ENCODE data around the gene BLZF1. TPM values are rescaled to one million over a fixed set of nuclear protein-coding genes. Genes with fewer than 3 reads are reported as not detected.
"Not testable (repeated sequence)": the region's sequence is repeated elsewhere in the genome, so short reads cannot be mapped to it uniquely, and the experiment has no call there.

Gene BLZF1
- total and polyA plus RNA-seq, 10 of the 15 experiments (the other 5 are each of a cell fraction or from before 2014, with no cell fraction given): 5.1 to 11.9 (median 9.0) TPM

DNA sequence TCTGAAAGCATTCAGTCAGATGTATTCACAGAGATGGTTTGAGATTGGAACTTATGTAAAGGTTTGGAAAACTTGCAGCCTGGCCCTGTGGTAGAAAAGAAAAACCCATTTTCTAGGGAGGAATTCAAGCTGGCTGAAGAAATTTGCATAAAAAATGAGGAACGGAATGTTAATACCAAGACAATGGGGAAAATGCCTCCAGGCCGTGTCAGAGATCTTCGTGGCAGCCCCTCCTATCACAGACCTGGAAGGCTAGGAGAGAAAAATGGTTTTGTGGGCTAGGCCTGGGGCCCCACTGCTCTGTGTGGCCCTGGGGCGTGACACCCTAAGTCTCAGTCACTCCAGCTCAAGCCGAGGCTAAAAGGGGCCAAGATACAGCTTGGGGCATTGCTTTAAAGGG, 27.1 kb upstream of the BLZF1 start (continued):
- no peak for TF ChIP-seq PRDM15 (CRISPR knock-in tag; IDR thresholded peaks at IDR 0.05)
- TF ChIP-seq FOXK2 (IDR thresholded peaks at IDR 0.05): no peak

- BruUV-seq (replicated peaks); ATAC-seq; H2AFZ ChIP-seq (ENCODE audit: control insufficient read depth, low read depth, low read length); H3K9me3 ChIP-seq (replicated peaks; ENCODE audit: control insufficient read depth, insufficient read depth, low read length); POLR2A ChIA-PET; H3K27ac ChIP-seq (ENCODE audit: control insufficient read depth, insufficient read depth); H3K4me3 ChIP-seq; intact Hi-C loops (cut with micrococcal nuclease; ENCODE audit: unreplicated experiment); H3K4me1 ChIP-seq (ENCODE audit: control insufficient read depth, insufficient read depth, low read length); FAIRE-seq; H3K9ac ChIP-seq (ENCODE audit: control insufficient read depth, insufficient read depth, low read length); H3K79me2 ChIP-seq (ENCODE audit: control insufficient read depth, insufficient read depth, low read length); H3K36me3 ChIP-seq (ENCODE audit: control insufficient read depth in 2 of 2, insufficient read depth in 2 of 2, low read length in 1 of 2); H3K27me3 ChIP-seq (replicated peaks in 1 of 2; ENCODE audit: control insufficient read depth in 2 of 2, insufficient read depth in 2 of 2, low read length in 1 of 2); H4K20me1 ChIP-seq (ENCODE audit: control insufficient read depth, insufficient read depth); H3K4me2 ChIP-seq (ENCODE audit: control insufficient read depth, insufficient read depth); DNase-seq (ENCODE audit: low read depth, low spot score); RAD21 ChIA-PET (ENCODE audit: unreplicated experiment): not testable (repeated sequence)
- ChIA-PET SMC1A (ENCODE audit: uncharacterized antibody, unreplicated experiment) (interaction anchor here (1.6 kb wide), 1 partner anchor 739 kb away, joined by 4 read pairs; no protein-coding TSS in a partner anchor), CTCF (interaction anchor here (1.4 kb wide), 1 partner anchor 739 kb away, joined by 7 read pairs; no protein-coding TSS in a partner anchor)
- in situ Hi-C loops (cut with MboI): loop anchor here (5.0 to 10.0 kb wide), 2 partner anchors 740 to 907 kb away; no protein-coding TSS in a partner anchor
- WGBS (ENCODE audit: insufficient coverage, insufficient replicate concordance, low lambda C conversion rate, missing lambda C conversion rate): 49% methylated on average over 3 of the region's 3 CpGs
Observed at GRCh38 chr1:169342096-169342495, 25.9 kb upstream of the BLZF1 start.

All from GM12878 (cell line).